Aorta (tissue), 5 donors: ENCODE results near the gene NR4A3. TPM values are rescaled to one million over a fixed set of nuclear protein-coding genes. Genes with fewer than 3 reads are reported as not detected.

Experiments used
- ATAC-seq: fragments of 200-7000 bp; cut with Tn5 transposase; one replicate; pipeline ENCODE4 v1.9.1; 2022; ENCODE audit warnings: moderate library complexity; ENCODE audit not compliant: low FRiP score
- DNase-seq, 2 donors: peaks; one replicate each; pipeline ENCODE4 v3.0.0-alpha.2; 2020
- H3K27ac ChIP-seq, 2 donors: one replicate each; pipeline ENCODE4 v1.5.1; 2013; ENCODE audit warnings: low read length in 2 of 2, mild to moderate bottlenecking in 2 of 2, moderate library complexity in 2 of 2, control low read depth in 1 of 2, inconsistent platforms in 1 of 2, low read depth in 1 of 2
- H3K27me3 ChIP-seq, 2 donors: one replicate each; pipeline ENCODE4 v1.6.1; 2013; ENCODE audit warnings: control low read depth in 1 of 2, low read length in 1 of 2, mild to moderate bottlenecking in 1 of 2, moderate library complexity in 1 of 2; ENCODE audit not compliant: insufficient read depth in 2 of 2, control insufficient read depth in 1 of 2
- H3K36me3 ChIP-seq, 2 donors: one replicate each; pipeline ENCODE4 v1.6.1; 2013; ENCODE audit warnings: control low read depth in 1 of 2, low read length in 1 of 2, mild to moderate bottlenecking in 1 of 2; ENCODE audit not compliant: insufficient read depth in 2 of 2, control insufficient read depth in 1 of 2
- H3K4me1 ChIP-seq, 2 donors: one replicate each; pipeline ENCODE4 v1.6.1; 2013; ENCODE audit warnings: low read length in 2 of 2, control low read depth in 1 of 2, mild to moderate bottlenecking in 1 of 2, moderate library complexity in 1 of 2; ENCODE audit not compliant: insufficient read depth in 2 of 2, control insufficient read depth in 1 of 2
- H3K4me3 ChIP-seq, 2 donors: one replicate each; pipeline ENCODE4 v1.5.1; 2013; ENCODE audit warnings: low read length in 2 of 2, control low read depth in 1 of 2, mild to moderate bottlenecking in 1 of 2
- H3K9me3 ChIP-seq: one replicate; pipeline ENCODE4 v1.6.1; 2013; ENCODE audit warnings: mild to moderate bottlenecking, low read length; ENCODE audit not compliant: control insufficient read depth
- WGBS, 2 donors: extraction: QIAGEN DNeasy Blood & Tissue Kit; methylation state at CpG; one replicate each; pipeline ENCODE4 v1.1.7; 2013; 5-methylcytosine and 5-hydroxymethylcytosine counted together
- intact Hi-C, 2 donors: fragments of 100-400 bp; cut with DNase I; formaldehyde crosslinking; loops; one replicate each; pipeline versions ENCODE4 v1.14.2 to v1.15.0; 2022
- polyA plus RNA-seq, 2 donors: library from polyadenylated mRNA; stranded (reverse); fragments of 200-250 nt; gene quantifications; one replicate each; pipeline ENCODE4 v1.2.3, GENCODE V29; 2013
- total RNA-seq, 2 donors: library from RNA; stranded (reverse); fragmentation: NEBNext Ultra II Directional; extraction: Animal tissue kit (Norgen Biotek cat#: 25700); gene quantifications; one replicate each; pipeline ENCODE4 v1.2.1, GENCODE V29; 2021
- donor health status: healthy with polysubstance abuse.
- donor health status: Bipolar disorder and iron deficiency.
- donor health status: DM: no; HTN: no; CAD: no.
- donor health status: DM: no; HTN: no; CAD: no.
- donor health status: DM: yes; HTN: yes; CAD: no.

Gene NR4A3
- total and polyA plus RNA-seq, 4 donors, result 0.50 to 60.3 (median 14.1) TPM

GRCh38 chr9:99894826-99895225 lies 73.1 kb downstream of the NR4A3 start:
- no peak overlapping the region for H3K27ac ChIP-seq
- WGBS, 2 donors, result 47 to 63% methylated on average over 2 of the region's 2 CpGs
- intact Hi-C loops, result no loop called here
- no peaks in the 10 kb centered on the region for H3K9me3 ChIP-seq
- no peak overlapping the region for H3K4me3 ChIP-seq
- no peak for ATAC-seq
- H3K27me3 ChIP-seq, result no peaks in the 10 kb centered on the region
- no peak for DNase-seq
- no peaks in the 10 kb centered on the region for H3K4me1 ChIP-seq
- no peaks in the 10 kb centered on the region for H3K36me3 ChIP-seq

- Histone ChIP-seq H3K36me3 (no peaks in the 10 kb centered on the region), H3K9me3 (no peaks in the 10 kb centered on the region), H3K27me3 (no peaks in the 10 kb centered on the region), H3K4me3 (no peak overlapping the region), H3K4me1 (no peaks in the 10 kb centered on the region), H3K27ac (no peak overlapping the region)
- 95 to 97% methylated on average over 6 of the region's 6 CpGs for whole genome bisulfite sequencing, 2 donors
- ATAC-seq (no peak), DNase-seq (no peak)
- intact Hi-C loops, result no loop called here
Measured at GRCh38 chr9:99895510-99895909, 73.8 kb downstream of the NR4A3 start.

- Histone ChIP-seq H3K27me3 (no peaks in the 10 kb centered on the region), H3K4me1 (no peaks in the 10 kb centered on the region), H3K27ac (no peak overlapping the region), H3K4me3 (no peak overlapping the region), H3K36me3 (no peaks in the 10 kb centered on the region), H3K9me3 (no peaks in the 10 kb centered on the region)
- 96 to 98% methylated on average over 2 of the region's 2 CpGs for WGBS, 2 donors
- intact Hi-C loops, result no loop called here
- DNase-seq (no peak), ATAC-seq (no peak)
Measured at GRCh38 chr9:99896119-99896518, 74.4 kb downstream of the NR4A3 start.

DNA sequence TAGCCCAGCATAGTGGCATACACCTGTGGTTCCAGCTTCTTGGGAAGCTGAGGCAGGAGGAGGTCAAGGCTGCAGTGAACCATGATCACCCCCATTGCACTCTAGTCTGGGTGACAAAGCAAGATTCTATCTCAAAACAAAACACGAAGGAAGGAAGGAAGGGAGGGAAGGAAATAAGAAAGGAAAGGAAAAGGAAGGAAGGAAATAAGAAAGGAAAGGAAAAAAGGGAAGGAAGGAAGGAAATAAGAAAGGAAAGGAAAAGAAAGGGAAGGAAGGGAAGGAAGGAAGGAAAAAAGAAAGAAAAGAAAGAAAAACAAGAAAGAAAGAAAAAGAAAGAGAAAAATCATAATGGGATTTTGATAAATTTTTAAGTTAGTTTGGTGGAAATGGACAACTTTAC lies 81.7 kb downstream of the NR4A3 start:
- DNase-seq (no peak), ATAC-seq (no peak)
- Histone ChIP-seq H3K4me3 (no peak overlapping the region), H3K9me3 (no peaks in the 10 kb centered on the region), H3K27ac (no peak overlapping the region), H3K36me3 (no peaks in the 10 kb centered on the region), H3K4me1 (no peaks in the 10 kb centered on the region), H3K27me3 (no peaks in the 10 kb centered on the region)
- intact Hi-C loops, result loop anchor here (10.0 kb wide), 2 partner anchors 639 to 929 kb away; no protein-coding TSS in a partner anchor
- 88 to 90% methylated on average over 1 of the region's 1 CpG for WGBS, 2 donors

DNA sequence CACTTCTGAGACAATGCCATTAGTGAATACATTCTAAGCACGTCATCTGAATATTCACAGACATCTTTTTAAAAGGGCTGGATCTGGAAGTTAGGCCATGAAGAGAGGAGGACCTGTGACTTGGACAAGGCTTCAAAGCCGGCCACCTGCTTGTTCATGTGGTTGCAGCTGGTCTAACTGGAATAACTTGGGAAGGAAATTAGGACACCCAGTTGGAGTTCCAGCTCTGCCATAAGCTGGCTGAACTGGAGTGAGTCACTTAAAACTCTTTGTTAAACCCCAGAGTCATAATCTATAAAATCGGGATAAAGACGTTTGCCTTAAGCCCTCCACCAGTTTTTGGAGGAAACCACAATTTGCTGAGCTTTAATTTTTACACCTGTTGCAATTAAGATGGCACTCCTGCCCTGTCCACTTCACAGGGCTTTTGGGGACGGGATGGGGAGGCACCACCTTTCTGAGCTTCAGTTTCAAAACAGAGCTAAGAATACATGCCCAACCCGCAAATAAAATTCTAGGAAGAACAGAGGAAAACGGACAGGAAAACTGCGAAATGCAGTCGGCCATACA lies 84.2 kb downstream of the NR4A3 start:
- no peak overlapping the region for H3K27ac ChIP-seq
- ATAC-seq, result peak; percentile 15
- no peaks in the 10 kb centered on the region for H3K27me3 ChIP-seq
- peak overlapping the region; percentile 78 to 88 for H3K4me3 ChIP-seq
- no peaks in the 10 kb centered on the region for H3K36me3 ChIP-seq
- H3K4me1 ChIP-seq, result no peaks in the 10 kb centered on the region
- no peak for DNase-seq
- intact Hi-C loops, result loop anchor here (2.0 to 10.0 kb wide), 5 partner anchors 83 to 931 kb away; partner anchors contain the start of genes ALG2 (in 1 of the 2), NR4A3 (in 1 of the 2) and SEC61B (in 1 of the 2)
- WGBS, 2 donors, result 27 to 29% methylated on average over 9 of the region's 9 CpGs
- H3K9me3 ChIP-seq, result no peaks in the 10 kb centered on the region

GRCh38 chr9:99906403-99907207 lies 84.9 kb downstream of the NR4A3 start, which contains the start of gene STX17:
Gene STX17, plus strand, starts transcription at chr9:99906654. Its CDS starts 8,586 bp downstream, at chr9:99915240.
- Histone ChIP-seq H3K27ac (peak within 1 kb of the TSS; percentile 49 to 95), H3K4me3 (peak within 1 kb of the TSS; percentile 78 to 88), H3K27me3 (no peaks in the 10 kb centered on the region), H3K9me3 (no peaks in the 10 kb centered on the region), H3K4me1 (no peaks in the 10 kb centered on the region), H3K36me3 (no peaks in the 10 kb centered on the region)
- WGBS, 2 donors, result 0% methylated on average over 63 to 76 of the region's 76 CpGs
- ATAC-seq, result peak; percentile 97
- peak; percentile 81 to 93 for DNase-seq
- intact Hi-C loops, result loop anchor here (2.0 to 10.0 kb wide), 5 partner anchors 84 to 932 kb away; partner anchors contain the start of genes ALG2 (in 1 of the 2), NR4A3 (in 1 of the 2) and SEC61B (in 1 of the 2)

GRCh38 chr9:99907208-99907532 lies 85.5 kb downstream of the NR4A3 start:
- no peaks in the 10 kb centered on the region for H3K4me1 ChIP-seq
- intact Hi-C loops, result loop anchor here (2.0 to 10.0 kb wide), 5 partner anchors 84 to 932 kb away; partner anchors contain the start of genes ALG2 (in 1 of the 2), NR4A3 (in 1 of the 2) and SEC61B (in 1 of the 2)
- DNase-seq, result no peak
- no peak for ATAC-seq
- no peaks in the 10 kb centered on the region for H3K36me3 ChIP-seq
- H3K27ac ChIP-seq, result peak overlapping the region; percentile 49 to 95
- 5 to 7% methylated on average over 9 of the region's 9 CpGs for WGBS, 2 donors
- no peaks in the 10 kb centered on the region for H3K9me3 ChIP-seq
- no peaks in the 10 kb centered on the region for H3K27me3 ChIP-seq
- H3K4me3 ChIP-seq, result peak overlapping the region; percentile 78 to 88

DNA sequence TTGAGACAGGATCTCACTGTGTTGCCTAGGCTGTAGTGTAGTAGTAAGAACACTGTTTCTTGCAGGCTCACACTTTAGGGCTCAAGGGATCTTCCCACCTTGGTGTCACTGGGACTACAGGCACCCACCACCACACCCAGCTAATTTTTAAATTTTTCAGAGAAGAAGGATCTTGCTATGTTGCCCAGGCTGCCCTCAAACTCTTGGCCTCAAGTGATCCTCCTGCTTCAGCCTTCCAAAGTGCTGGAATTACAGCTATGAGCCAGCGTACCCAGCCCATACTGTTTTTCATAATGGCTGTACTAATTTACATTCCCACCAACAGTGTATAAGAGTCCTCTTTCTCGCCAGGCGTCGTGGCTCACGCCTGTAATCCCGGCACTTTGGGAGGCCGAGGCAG lies 89.9 kb downstream of the NR4A3 start:
- Histone ChIP-seq H3K36me3 (no peaks in the 10 kb centered on the region), H3K9me3 (no peaks in the 10 kb centered on the region), H3K27ac (no peak overlapping the region), H3K27me3 (no peaks in the 10 kb centered on the region), H3K4me1 (no peaks in the 10 kb centered on the region), H3K4me3 (no peak overlapping the region)
- ATAC-seq (no peak), DNase-seq (no peak)
- intact Hi-C loops, result no loop called here
- 98 to 99% methylated on average over 7 of the region's 7 CpGs for WGBS, 2 donors
